ENCODE data around the gene ATP5MG. TPM values are rescaled to one million over a fixed set of nuclear protein-coding genes. Genes with fewer than 3 reads are reported as not detected.

ATP5MG gene
- total RNA-seq, 1 experiment from 2014 or later = 334 TPM

GRCh38 chr11:118396097-118396501 lies 5.3 kb upstream of the ATP5MG start:
- no TSS peak for BruUV-seq (replicated peaks)
- no peak for DNase-seq (ENCODE audit: low spot score)
- TF ChIP-seq EZH2 (IDR thresholded peaks at IDR 0.05; ENCODE audit: borderline replicate concordance, low read depth, low read length, poor library complexity, severe bottlenecking) = no peak
- no peak overlapping the region for H3K4me3 ChIP-seq (ENCODE audit: low read depth, low read length, poor library complexity, severe bottlenecking)
- peaks cover 33% of the 10 kb centered on the region for H3K36me3 ChIP-seq (ENCODE audit: insufficient read depth, low read length, poor library complexity, severe bottlenecking)
- no peak overlapping the region for H3K27ac ChIP-seq (ENCODE audit: low read depth, low read length, poor library complexity, severe bottlenecking)
- no peaks in the 10 kb centered on the region for H3K27me3 ChIP-seq (replicated peaks; ENCODE audit: insufficient read depth, low read depth, low read length, poor library complexity)
- H3K4me1 ChIP-seq (ENCODE audit: insufficient read depth, low read length, poor library complexity, severe bottlenecking) = peaks cover 3% of the 10 kb centered on the region
- intact Hi-C loops (cut with micrococcal nuclease; ENCODE audit: unreplicated experiment) = no loop called here
- POLR2A ChIA-PET (ENCODE audit: low non-redundant PET) = no interaction called here
- CTCF ChIA-PET = no interaction called here
- no peaks in the 10 kb centered on the region for H3K9me3 ChIP-seq (ENCODE audit: low read depth, low read length, poor library complexity, severe bottlenecking)

- Histone ChIP-seq H3K4me3 (ENCODE audit: low read depth, low read length, poor library complexity, severe bottlenecking) (no peak overlapping the region), H3K4me1 (ENCODE audit: insufficient read depth, low read length, poor library complexity, severe bottlenecking) (peaks cover 4% of the 10 kb centered on the region), H3K9me3 (ENCODE audit: low read depth, low read length, poor library complexity, severe bottlenecking) (no peaks in the 10 kb centered on the region), H3K27ac (ENCODE audit: low read depth, low read length, poor library complexity, severe bottlenecking) (peak overlapping the region; percentile 33), H3K36me3 (ENCODE audit: insufficient read depth, low read length, poor library complexity, severe bottlenecking) (peaks cover 31% of the 10 kb centered on the region), H3K27me3 (replicated peaks; ENCODE audit: insufficient read depth, low read depth, low read length, poor library complexity) (no peaks in the 10 kb centered on the region)
- no TSS peak for BruUV-seq (replicated peaks)
- POLR2A ChIA-PET (ENCODE audit: low non-redundant PET) = no interaction called here
- intact Hi-C loops (cut with micrococcal nuclease; ENCODE audit: unreplicated experiment) = no loop called here
- TF ChIP-seq CTCF (conservative IDR thresholded peaks at IDR 0.05; ENCODE audit: low read depth, low read length) (no peak), EZH2 (IDR thresholded peaks at IDR 0.05; ENCODE audit: borderline replicate concordance, low read depth, low read length, poor library complexity, severe bottlenecking) (no peak)
- DNase-seq (ENCODE audit: low spot score) = no peak
- CTCF ChIA-PET = no interaction called here
Observed at GRCh38 chr11:118397448-118397847, 4.0 kb upstream of the ATP5MG start.

- H3K36me3 ChIP-seq (ENCODE audit: insufficient read depth, low read length, poor library complexity, severe bottlenecking) = peaks cover 26% of the 10 kb centered on the region
- TF ChIP-seq EZH2 (IDR thresholded peaks at IDR 0.05; ENCODE audit: borderline replicate concordance, low read depth, low read length, poor library complexity, severe bottlenecking) = no peak
- no peak for TF ChIP-seq CTCF (conservative IDR thresholded peaks at IDR 0.05; ENCODE audit: low read depth, low read length)
- DNase-seq (ENCODE audit: low spot score) = no peak
- intact Hi-C loops (cut with micrococcal nuclease; ENCODE audit: unreplicated experiment) = no loop called here
- no peaks in the 10 kb centered on the region for H3K9me3 ChIP-seq (ENCODE audit: low read depth, low read length, poor library complexity, severe bottlenecking)
- peaks cover 16% of the 10 kb centered on the region for H3K4me1 ChIP-seq (ENCODE audit: insufficient read depth, low read length, poor library complexity, severe bottlenecking)
- POLR2A ChIA-PET (ENCODE audit: low non-redundant PET) = no interaction called here
- H3K27ac ChIP-seq (ENCODE audit: low read depth, low read length, poor library complexity, severe bottlenecking) = no peak overlapping the region
- no TSS peak for BruUV-seq (replicated peaks)
- no peaks in the 10 kb centered on the region for H3K27me3 ChIP-seq (replicated peaks; ENCODE audit: insufficient read depth, low read depth, low read length, poor library complexity)
- CTCF ChIA-PET = interaction anchor here (0.5 kb wide), 1 partner anchor 375 kb away, joined by 3 read pairs; no protein-coding TSS in a partner anchor
- H3K4me3 ChIP-seq (ENCODE audit: low read depth, low read length, poor library complexity, severe bottlenecking) = no peak overlapping the region
Observed at GRCh38 chr11:118398791-118399559, 2.4 kb upstream of the ATP5MG start.
